HG02678 (cell line): ENCODE results near the gene PAK6.

ENCODE experiments used
- ATAC-seq: cut with Tn5 transposase; IDR thresholded peaks from one replicate; pipeline ENCODE4 v1.9.1; 2021; ENCODE audit warnings: mild to moderate bottlenecking, moderate library complexity; ENCODE audit not compliant: unreplicated experiment

PAK6 gene

DNA sequence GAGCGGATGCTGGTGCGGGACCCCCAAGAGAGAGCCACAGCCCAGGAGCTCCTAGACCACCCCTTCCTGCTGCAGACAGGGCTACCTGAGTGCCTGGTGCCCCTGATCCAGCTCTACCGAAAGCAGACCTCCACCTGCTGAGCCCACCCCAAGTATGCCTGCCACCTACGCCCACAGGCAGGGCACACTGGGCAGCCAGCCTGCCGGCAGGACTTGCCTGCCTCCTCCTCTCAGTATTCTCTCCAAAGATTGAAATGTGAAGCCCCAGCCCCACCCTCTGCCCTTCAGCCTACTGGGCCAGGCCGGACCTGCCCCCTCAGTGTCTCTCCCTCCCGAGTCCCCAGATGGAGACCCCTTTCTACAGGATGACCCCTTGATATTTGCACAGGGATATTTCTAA is 37.1 kb downstream of the PAK6 start:
- ATAC-seq: no peak

GRCh38 chr15:40276927-40277326 is 38.1 kb downstream of the PAK6 start:
- ATAC-seq: no peak

- ATAC-seq: no peak
These were observed 38.6 kb downstream of the PAK6 start for GRCh38 chr15:40277471-40277870.

GRCh38 chr15:40278026-40278425 is 39.2 kb downstream of the PAK6 start:
- ATAC-seq: no peak

- ATAC-seq: no peak
These were observed 40.7 kb downstream of the PAK6 start for GRCh38 chr15:40279437-40280141.

DNA sequence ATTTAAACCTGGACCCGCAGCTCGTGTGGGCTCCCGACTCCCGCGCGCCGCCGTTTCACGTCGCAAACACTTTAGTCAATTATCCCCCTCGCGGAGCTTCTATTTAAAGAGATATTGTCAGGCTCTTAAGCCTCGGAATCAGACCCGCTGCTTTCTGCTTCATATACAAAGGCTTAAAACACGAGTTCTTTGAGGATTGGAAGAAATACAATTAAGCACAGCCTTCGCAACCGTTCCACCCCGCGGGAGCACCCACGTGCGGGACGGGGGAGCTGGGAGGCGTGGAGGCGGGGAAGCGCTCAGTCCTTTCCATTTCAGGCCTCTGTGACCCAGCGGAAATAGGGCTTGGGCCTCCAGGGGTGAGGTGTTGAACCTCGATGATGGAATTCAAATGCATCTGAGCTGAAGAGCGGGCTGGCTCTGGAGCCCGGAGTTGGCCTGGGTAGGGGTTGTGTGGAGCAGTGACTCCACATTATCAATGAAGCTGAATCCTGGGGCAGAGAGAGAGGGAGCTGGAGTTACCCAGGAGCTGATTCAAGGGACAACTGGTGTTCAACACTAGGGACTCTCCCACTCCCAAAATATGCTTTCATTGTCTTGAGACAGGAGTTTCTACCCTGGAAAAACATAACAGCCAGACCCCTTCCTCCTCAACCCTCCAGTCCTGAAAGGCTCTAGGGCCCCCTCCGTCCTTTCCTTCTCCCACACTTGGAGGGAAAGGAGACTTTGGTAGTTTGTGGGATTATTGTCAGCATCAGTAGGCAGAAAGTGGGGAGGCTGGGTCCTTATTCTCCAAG is 41.6 kb downstream of the PAK6 start:
- ATAC-seq: no peak

- no peak for ATAC-seq
These were observed 42.4 kb downstream of the PAK6 start for GRCh38 chr15:40281057-40281800.

DNA sequence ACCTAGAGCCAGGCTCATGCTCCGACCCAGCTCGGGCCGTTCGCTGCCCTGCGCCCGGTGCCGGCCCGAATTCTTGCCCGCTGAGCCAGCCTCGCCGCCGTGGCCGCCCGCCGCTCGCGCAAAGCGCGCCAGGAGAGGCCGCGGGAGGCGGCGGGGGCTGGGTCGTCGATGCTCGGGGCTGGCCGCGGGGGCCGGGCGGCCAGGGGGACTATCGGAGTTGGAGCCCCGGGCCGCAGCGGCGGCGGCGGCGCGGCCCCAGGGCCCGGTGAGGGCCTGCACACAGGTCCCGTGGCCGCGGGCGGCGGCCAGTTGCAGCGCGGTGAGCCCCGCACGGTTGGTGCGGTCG is 42.9 kb downstream of the PAK6 start:
- no peak for ATAC-seq

DNA sequence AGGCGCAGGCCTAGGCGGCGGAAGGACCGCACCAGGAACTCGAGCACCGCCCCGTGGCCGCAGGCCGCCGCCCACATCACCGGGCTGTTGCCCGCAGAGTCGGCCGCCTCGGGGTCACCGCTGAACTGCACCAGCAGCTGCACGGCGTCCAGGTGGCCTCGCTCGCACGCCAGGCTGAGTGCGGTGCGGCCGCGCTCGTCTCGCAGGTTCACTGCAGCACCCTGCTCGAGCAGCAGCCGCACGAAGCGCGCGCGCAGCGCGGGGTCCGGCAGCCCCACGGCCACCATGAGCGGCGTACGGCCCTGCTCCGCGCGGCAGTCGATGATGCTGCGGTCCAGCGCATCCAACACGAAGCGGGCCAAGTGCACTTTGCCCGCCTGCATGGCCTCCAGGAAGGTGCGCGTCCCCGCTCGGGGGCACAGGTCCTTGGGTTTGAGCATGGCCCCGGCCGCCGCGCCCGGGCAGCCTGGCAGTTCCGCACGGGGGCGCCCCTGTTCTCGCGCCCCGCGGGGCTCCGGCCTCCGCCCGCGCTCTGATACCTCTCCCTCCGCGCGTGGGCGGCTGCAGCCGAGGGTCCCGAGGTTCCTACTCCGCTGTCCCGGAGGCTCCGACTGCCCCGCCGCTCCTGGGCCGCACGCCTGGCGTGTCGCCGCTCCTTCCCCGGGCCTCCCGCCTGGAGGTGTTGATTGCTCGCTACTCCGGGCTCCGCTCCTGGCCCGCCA is 43.4 kb downstream of the PAK6 start:
- ATAC-seq: no peak

DNA sequence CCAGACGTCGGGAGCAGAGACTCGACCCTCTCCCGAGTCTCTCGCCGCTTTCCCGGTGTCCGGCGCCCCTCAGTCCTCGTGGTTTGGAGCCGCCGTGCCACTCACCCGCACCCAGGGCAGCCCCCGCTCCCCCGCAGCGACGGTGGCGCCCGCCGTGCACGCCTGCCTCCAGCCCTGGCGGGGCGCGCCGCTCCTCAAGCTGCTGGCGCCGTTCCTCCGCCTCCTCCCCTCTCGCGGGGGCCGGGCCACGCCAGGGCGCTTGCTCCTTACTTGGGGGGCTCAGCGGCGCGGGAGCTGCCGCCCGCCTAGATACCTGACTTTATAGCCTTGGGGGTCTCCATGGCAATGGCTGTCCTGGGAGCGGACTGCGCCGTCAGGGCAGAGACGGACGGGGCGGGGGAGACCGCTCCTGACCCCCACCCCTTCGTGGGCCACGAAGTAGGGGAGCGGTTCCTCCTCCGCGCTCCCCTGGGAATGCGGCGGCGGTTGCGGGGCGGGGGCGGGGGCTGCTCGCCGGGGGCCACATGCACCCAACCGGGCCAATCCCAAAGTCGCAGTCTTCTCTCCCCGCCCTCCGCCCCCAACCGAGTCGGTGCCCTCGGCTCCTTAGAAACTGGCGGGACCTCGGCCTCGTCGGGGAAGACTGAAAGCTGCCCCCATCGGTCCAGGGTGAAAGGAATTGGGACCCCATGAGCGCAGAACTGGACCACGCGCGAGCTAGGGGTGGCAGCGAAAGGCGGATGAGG is 44.2 kb downstream of the PAK6 start, which contains the start of gene ANKRD63:
TSS of gene ANKRD63 (minus strand) at position 196 of the 746 bp plus-strand sequence. CDS start 478 bp downstream, outside the sequence.
- ATAC-seq: no peak

- ATAC-seq: no peak
These were observed 44.9 kb downstream of the PAK6 start for GRCh38 chr15:40283615-40284300.

- no peak for ATAC-seq
These were observed 46.3 kb downstream of the PAK6 start for GRCh38 chr15:40285151-40285550.

DNA sequence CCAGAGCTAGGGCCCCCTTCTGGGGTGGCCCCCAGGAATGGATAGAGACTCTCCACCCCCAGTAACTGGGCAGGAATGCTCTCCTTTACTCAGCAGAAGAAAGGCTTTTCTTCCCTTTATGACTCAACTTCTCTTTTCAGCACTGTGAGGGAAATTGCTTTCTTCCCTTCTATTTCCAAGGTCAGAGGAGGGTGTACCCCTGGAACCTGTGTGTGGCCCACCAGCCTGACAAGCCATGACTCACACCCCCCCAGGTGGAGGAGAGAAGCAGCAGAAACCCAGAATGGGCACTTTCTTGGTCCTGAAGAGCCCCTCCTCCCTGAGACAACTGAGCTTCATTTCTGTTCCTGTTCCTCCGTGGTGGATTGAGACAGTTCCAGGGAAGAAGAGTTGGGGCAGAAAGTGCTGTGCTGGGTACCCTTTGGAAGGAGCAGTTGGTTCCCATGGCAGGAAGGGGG is 46.7 kb downstream of the PAK6 start:
- no peak for ATAC-seq

DNA sequence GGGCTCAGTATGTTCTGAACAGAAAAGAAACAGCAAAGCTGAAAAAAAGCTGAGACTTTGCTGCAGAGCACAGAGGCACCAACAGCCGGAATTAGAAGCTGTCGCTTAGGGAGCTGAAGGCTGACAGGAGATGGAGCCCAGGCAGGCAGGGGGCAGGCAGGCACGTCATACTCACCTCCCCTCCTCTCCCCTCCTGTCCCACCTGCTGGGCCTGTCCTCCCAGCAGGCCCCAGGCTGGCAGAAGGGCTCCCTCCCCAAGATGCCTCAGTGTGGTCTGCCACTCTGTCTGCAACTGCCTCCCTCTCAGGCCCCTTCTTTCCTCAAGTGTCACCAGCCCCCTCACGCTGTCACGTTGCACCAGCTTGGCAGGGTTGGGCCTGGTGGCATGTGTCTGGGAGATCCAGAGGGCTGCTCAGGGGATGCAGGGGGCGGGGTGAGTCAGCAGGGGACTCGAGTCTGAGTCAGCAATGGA is 47.2 kb downstream of the PAK6 start:
- no peak for ATAC-seq

- no peak for ATAC-seq
These were observed 47.9 kb downstream of the PAK6 start for GRCh38 chr15:40286794-40287193.

GRCh38 chr15:40287505-40287904 is 48.6 kb downstream of the PAK6 start:
- no peak for ATAC-seq

- ATAC-seq: no peak
These were observed 49.1 kb downstream of the PAK6 start for GRCh38 chr15:40287968-40288367.

- ATAC-seq: no peak
These were observed 50.4 kb downstream of the PAK6 start for GRCh38 chr15:40289140-40289775.

- no peak for ATAC-seq
These were observed 51.7 kb downstream of the PAK6 start for GRCh38 chr15:40290545-40290917.
